NCI-H2029 (cell line): ENCODE results near the gene PIK3R1.

Source experiments
- DNase-seq: peaks from one replicate; lab custom pipeline; 2025; lab: John Stamatoyannopoulos, UW

The PIK3R1 gene

DNA sequence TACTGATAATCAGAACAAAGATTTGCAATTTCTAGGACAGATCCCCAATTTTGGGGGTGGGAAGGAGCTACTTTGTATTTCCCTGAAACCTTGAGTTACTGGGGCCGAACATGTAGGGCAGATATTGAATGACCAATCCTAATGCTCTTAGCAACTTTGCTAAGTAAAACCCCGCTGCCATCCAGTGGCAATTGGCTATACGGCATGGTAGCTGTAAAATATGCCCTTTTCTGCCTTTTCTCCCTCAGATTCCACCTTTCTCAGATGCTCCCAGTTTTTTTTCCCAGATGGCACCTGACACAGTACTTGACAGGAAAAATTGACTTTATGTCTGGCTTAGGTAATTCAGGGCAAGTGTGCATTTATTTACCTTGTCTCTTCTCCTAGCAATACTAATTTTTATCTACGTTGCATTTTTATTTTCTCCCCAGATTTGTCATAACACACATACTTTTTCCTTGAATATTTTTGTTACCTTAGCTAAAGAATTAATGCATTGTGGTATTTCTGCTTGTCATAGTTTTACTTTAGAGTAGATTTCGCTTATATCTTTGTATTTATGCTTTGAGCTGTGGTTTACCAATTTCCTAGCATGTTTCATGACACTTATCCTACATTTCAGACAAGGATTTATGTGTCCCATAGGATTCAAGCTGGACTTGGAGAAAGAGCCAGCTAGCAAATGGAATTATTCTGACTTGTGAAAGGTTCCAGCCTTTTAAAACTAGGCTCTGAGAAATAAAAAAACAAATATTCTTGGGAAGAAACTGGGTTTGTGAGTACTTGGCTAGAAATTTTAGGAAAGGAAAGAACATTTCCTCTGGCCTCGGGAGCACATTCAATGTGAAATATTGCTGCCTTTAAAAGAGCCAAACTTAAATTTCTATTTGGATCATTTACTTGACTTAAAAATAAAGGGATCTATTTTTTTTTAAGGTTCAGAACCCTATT, 37.4 kb downstream of the PIK3R1 start:
- peak; percentile 51 for DNase-seq

DNA sequence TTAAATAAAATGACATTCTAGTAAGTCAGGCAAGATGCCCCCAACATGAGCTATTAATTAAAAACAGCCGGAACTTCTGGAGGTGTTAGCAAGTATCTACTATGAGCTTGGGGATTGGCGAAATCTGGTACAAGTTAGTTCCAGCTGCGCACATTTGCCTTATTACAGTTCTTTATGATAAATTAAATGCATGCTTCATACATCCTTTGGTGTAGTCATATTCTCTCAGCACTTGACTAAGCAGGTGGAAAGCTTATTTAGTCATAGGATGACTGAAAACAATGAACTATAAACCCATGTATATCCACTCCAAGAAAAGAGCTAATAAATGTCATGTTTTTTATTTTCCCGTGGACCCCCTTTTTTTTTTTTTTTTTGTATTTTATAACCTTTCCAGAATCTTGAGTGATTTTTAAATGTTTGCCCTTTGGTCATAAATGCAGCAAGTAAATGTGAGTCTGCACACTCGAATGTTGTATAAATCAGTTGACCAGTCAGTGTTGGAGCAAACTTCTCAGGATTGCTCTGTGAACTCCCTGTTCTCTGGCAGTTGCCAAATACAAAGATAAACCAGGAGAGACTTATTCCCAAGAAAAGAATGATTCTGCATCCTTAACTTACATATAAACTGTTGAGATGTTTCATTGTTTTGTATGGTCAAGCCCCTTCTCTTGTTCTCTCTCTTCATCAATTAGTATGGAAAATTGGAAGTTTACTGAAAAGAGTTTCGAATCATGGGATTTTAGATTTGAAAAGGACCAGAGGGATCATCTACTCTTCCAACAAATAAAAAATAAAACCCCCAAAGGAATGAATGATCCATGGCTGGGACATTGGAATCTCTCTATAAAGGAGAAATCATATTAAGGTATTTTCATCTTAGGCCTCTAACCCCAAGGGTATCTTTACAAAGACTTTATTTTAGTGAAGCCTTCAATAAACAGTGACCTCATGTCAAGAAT, 38.3 kb downstream of the PIK3R1 start:
- DNase-seq, result no peak

DNA sequence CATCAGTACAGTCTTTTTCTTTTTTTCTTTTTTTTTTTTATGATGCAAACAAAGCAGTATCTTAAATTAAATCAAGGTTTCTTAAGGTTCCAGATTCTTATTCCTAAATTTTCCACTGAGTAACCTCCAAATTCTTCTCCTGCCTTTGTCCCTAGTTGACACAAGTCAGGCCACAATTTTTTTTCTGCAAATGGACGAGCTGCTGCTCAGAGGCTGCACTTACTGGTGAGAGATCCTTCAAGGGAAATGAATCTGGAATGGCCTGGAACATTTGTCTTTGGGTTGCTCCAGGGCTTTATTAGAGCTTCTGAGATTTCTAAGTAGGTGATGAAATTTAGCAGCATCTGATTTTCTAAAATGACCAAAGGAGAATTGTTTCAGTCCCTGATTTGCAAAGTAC, 39.3 kb downstream of the PIK3R1 start:
- DNase-seq, result no peak

- no peak for DNase-seq
Observed at GRCh38 chr5:68255305-68256120, 40.0 kb downstream of the PIK3R1 start.

- no peak for DNase-seq
Observed at GRCh38 chr5:68257210-68257609, 41.7 kb downstream of the PIK3R1 start.

- DNase-seq, result no peak
Observed at GRCh38 chr5:68258531-68258930, 43.0 kb downstream of the PIK3R1 start.

GRCh38 chr5:68259700-68260099, 44.1 kb downstream of the PIK3R1 start:
- no peak for DNase-seq

DNA sequence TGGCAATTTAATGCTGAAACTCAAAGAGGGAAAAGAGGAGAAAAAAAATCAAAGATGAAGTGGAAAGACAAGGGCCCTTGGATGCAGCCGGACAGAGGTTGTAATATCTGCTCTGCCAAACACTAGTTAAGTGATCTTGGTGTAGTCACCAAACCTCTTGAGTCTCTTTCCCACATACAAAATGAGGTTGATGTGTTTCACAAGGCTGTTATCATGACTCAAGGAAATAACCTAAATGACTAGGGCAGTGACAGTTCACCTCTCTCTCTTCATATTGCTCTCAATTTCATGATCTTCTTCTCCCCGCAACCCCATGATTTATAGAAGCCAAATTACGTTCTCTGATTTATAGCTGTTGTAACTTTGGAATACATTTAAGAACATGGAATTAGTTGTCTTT, 44.9 kb downstream of the PIK3R1 start:
- DNase-seq, result no peak

DNA sequence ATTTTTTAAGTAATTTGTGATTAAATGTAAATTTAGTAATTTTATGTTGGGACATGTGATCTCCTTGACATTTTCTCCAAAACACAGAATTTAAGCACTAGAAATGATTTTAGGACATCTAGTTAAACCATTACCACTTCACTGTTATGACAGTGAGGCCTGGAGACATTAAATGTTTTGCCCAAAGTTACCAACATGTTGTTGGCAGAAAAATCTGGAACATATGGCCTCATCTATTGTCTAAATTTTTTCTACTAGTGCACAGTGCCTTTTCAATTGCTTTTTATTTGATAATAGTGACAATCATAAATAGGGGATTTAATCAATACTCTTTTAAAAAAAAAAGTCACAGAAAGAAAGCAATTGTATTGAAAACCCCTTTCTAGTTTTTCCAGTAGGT, 45.6 kb downstream of the PIK3R1 start:
- no peak for DNase-seq

GRCh38 chr5:68261569-68262065, 46.1 kb downstream of the PIK3R1 start:
- no peak for DNase-seq

DNA sequence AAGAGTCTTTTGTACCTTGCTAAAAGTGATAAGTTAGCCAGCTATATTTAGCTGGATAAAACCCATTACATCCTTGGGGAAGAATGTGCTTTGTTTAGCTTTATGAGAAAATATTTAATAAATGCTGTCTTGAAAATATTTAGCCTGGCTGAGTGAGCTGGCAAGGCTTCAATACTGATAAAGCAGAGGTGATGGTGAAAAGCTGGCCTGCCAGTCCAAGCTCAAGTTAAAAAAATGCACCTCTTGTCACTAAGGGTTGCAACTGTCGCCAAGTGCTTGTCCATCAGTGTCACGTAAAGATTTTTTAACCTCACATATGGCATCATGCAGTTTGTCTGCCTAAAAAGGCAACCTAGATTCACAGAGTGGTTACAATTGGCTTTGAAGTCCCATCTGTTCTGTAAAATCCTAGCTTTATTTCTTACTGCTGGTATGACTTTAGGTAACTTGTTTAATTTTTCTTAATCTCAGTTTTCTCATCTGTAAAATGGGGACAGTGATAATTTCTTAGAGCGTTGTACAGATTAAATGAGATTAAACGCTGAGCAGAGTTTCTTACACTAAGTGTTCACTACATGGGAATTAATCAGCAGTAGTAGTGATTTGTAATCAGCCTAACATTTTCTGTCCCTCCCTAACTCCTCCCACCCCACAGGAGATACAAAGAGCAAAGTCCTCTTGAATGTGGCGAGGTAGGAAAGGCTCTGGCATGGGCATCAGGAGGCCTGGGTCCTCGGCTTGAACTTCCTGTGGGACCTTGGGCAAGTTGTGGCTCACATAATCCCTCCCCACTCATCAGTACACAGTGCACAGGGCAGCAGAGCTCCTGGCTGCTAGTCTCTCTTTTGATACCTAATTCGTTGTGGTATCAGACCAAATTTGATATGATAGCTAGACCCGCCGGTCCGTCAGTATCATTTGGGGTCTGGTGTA, 48.7 kb downstream of the PIK3R1 start:
- no peak for DNase-seq

DNA sequence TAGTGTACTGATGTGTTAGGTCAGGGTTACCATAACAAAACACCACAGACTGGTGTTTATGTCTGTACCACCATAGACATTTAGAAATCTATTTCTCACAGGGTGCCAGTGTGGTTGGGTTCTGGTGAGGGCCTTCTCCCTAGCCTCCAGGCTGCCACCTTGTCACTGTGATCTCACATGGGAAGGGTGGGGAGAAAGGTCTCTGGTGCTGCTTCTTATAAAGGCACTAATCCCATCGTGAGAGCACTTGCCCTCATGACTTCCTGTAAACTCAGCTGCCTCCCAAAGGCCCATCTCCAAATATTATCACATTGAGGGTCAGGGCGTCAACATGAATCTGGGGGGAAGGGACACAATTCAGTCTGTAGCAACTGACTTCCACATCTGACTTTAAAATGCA, 49.8 kb downstream of the PIK3R1 start:
- DNase-seq, result no peak

DNA sequence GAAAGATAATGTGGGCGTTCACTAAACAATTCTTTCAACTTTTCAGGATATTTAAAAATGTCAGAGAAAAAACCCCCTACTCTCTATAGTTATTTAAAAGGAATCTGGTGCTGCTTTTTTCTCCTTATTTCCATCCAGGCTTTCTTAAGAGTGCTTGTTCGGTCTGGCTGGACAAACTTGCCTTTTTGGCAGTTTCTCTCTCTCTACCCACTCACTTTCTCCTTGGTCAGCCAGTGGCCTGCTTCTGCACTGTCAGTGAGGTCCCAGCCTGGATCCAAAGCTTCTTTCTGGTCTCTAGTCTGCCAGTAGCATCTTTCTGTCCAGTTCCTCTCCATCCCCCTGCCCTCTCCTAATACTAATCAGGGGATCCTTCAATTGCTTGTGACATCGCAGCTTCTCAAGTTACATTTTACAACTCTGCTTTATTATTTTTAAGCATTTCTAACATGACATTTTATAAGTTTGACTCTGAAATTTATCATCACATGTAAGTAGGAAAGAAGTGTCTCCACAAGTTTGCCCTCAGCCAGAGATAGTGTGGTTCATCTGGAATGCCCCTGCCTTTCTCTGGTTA, 50.4 kb downstream of the PIK3R1 start:
- DNase-seq, result no peak

DNA sequence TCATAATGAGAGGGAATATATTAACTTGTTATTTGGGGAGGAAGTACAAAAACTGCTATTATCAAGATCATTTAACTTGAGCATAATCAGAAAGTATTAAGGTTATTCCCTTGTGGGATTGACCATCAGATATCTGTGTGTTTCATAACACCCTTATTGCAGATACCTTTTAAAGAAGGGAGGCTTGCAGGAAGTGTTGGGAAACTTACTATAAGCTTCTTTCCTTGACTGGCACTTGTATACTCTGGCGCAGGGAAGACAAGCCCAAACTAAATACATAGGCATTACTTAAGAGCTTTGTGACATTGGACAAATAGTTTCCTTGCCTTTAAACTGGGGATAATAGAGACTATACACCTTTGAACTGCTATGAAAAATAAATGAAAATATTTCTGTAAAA, 50.9 kb downstream of the PIK3R1 start:
- no peak for DNase-seq

DNA sequence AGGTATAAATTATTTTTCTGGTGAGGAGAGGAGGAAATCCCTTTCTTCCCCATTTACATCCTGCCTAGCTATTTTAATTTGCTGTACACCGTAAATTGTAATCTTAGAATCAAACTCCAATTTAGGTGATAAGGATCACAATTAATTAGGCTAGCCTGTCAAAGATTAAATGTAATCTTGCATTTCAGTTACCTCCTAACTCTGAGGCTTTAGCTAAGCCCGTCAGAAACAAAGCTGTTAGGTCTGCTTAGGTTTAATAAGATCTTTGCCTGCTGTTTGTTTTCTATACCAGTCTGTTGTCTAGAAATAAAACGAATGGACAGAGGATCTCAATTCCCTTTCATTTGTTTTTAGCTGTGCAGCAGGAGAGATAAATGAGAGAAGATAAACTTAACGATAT, 51.5 kb downstream of the PIK3R1 start:
- no peak for DNase-seq

GRCh38 chr5:68268101-68268851, 52.7 kb downstream of the PIK3R1 start:
- DNase-seq, result no peak

DNA sequence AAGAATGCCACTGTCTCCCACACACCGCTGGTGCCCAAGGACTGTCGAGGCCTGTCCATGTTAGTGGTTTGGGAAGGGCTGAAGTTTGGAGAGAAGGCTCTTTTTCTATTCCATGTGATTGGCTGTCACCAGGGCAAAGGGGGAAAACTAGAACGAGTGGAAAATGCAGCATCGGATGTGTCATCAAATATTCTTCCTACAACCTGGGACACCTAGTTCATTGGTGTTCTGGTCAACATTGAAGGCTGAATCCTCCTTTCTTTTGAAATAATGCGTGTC, 53.2 kb downstream of the PIK3R1 start:
- DNase-seq, result no peak

- no peak for DNase-seq
Observed at GRCh38 chr5:68269820-68270219, 54.3 kb downstream of the PIK3R1 start.

DNA sequence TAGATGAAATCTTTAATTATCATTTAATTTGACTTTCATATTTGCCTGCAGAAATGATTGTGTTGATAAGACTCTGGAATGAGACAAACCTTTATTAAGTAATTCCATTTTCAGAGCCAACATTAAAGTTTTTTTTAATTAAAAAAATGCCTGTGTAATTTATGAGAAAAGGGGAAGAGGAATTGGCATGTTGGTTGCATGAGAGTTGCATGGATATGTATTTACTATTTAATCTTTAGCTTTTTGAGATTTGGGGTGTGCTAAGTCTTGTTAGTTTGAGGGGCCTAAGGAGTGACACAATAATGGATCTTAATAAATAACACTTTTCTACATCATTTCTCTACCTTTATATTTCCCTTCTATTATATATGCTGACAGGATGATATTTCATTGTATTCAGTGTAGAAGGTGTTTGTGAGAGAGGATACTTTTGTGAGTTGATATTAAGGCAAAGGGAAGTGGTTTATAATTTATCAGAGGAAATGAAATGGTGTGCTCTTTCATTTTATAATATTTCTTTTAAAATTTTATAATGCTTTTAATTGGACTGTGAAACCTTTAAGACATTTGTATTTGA, 54.9 kb downstream of the PIK3R1 start:
- DNase-seq, result no peak
